Measurements from ENCODE around the gene KRT86.
A peak's percentile ranks its signal among the peaks of the same experiment; 100 is the strongest.
"Not testable (repeated sequence)": the region's sequence is repeated elsewhere in the genome, so short reads cannot be mapped to it uniquely, and the experiment has no call there.

KRT86 gene

DNA sequence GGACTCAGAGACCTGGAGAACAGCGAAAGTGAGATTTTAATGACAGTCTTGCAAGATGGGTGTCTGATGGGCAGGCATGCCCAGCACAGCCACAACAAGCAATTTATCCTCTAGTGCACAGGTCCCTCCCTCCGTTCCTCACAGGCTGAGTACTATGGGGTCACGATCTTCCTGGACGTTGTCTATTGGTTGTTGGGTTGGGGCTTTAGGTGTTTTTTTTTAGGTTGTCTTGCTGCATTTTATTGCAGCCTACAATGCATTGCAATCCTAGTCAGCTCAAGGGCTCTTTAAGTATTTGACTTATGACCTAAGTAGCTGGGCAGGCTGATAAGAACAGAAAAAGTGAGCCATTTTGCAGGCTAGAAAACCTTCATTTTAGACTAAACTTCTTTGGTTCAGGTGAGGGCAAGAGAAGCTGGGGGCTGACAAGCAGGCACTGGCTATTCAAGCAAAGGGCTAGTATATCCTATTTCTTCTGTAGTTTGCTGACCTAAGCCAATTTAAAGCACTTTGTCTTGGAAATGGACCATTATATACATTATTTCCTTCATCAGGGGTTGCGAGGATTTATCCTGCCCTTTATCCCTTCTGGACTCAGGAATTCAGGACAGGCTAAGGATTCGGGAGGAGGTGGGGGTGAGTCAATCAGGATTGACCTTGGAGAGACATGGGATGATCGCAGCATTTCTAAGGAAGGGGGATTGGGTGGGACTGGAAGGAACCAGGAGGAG, 35.4 kb upstream of the KRT86 start:
- DNase-seq (ENCODE audit: low spot score): no peak

DNA sequence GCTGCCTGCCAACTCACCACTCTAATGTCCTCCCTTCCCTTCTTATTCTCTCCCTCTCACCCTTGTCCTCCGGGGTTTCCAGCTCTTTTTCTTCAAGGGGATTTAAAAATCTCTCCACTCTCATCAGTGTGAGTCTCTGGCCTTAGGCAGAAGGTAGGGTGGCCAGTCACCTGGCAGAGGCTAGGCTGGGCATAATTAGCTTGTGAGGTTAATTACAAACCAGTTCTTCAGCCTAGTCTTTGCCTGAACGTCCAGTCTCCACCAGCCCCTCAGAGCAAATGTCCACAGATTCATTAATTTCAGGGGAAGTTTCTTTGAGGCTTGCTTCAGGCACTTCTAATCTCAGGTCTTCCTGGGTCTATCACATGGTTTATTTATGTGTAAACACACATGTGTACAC, 34.7 kb upstream of the KRT86 start:
- DNase-seq (ENCODE audit: low spot score): no peak

DNA sequence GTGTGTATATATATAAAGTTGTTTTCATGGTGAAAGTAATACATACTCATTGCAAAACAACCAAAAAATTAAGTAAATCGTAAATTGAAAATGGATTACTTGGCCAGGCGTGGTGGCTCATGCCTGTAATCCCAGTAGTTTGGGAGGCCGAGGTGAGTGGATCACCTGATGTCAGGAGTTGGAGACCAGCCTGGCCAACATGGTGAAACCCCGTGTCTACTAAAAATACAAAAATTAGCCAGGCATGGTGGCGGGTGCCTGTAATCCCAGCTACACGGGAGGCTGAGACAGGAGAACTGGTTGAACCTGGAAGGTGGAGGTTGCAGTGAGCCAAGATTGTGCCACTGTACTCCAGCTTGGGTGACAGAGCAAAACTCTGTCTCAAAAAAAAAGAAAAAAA, 34.2 kb upstream of the KRT86 start:
- not testable (repeated sequence) for DNase-seq (ENCODE audit: low spot score)

DNA sequence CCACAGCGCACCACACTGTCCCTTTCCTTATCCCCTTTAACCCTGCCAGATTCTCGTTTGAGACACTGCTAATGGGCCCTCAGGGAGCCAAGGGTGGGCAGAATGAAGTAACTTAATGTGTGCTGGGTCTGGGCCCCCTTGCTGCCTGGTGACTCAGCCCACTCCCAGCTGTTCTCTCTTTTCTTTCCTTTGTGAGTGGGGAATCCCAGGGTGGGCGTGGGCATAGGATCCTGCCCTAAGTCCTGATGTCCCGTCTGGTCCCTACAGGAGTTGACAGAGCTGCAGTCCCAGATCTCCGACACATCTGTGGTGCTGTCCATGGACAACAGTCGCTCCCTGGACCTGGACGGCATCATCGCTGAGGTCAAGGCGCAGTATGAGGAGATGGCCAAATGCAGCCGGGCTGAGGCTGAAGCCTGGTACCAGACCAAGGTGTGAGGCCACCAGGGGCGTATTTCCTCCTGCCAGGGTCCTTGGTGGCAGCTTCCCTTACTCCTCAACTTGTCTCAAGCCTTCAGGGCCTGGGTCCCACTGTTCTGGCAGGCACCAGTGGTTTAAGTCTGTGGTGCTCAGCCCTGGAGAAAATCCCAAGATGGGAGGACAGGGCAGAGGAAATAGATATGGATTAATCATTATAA, 33.1 kb upstream of the KRT86 start:
- DNase-seq (ENCODE audit: low spot score): no peak

DNA sequence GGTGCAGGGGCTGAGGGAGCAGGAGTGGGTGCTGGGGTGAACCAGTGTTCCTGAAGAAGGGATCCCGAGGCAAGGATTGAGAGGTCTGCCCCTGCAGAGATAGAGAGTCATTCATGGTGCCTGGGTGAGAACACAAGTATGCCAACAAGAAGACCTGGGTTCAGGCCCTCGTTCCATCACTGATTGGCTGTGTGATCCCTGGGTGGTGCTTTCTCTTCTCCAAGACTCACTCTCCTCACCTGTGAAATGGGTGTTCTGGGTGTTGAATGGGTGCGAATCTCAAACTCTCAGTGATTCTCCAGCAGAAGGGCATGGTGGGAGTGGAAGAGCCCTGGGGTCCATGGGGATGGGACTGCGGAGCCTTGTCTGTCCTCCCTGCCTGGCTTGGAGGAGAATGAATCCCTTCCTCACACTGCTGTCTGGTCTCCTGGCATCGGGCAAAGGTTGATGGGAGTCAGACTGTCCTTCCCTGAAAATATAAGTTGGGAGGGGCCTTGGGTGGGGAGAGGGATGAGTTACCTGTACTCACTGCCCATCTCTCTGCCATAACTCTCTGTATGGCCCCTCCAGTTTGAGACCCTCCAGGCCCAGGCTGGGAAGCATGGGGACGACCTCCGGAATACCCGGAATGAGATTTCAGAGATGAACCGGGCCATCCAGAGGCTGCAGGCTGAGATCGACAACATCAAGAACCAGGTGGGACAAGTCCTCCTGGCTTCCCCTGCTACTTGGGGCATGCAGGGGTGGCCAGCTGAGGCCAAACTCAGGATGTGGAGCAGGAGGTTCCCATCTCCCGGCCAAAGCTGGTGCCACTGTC, 31.8 kb upstream of the KRT86 start:
- no peak for DNase-seq (ENCODE audit: low spot score)

DNA sequence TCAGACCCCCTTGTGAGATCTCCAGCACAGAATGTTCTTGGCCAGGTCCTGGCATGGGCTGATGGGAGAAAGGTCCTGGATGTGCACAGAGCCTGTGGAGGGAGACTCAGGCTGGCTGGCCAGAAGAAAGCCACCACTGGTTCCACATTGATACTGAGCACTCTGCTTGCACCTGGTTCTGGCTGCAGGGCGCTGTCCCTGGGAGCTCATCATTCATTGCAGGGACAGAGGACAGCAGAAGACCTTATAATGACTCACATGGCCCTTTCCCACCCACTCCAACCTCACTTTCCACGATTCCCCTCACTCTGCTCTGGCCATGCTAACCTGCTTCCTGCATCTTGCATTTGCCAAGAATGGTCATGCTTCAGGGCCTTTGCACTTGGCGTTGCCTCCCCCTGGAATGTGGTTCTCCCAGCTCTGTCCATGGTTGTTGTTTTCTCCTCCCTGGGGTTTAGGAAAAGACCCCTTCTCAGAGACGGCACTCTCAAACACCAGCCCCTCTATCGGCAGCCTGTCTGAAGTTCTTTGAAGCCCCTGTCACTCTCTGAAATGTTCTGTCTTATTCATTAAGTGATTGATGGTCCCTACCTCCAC, 31.1 kb upstream of the KRT86 start:
- DNase-seq (ENCODE audit: low spot score): no peak

DNA sequence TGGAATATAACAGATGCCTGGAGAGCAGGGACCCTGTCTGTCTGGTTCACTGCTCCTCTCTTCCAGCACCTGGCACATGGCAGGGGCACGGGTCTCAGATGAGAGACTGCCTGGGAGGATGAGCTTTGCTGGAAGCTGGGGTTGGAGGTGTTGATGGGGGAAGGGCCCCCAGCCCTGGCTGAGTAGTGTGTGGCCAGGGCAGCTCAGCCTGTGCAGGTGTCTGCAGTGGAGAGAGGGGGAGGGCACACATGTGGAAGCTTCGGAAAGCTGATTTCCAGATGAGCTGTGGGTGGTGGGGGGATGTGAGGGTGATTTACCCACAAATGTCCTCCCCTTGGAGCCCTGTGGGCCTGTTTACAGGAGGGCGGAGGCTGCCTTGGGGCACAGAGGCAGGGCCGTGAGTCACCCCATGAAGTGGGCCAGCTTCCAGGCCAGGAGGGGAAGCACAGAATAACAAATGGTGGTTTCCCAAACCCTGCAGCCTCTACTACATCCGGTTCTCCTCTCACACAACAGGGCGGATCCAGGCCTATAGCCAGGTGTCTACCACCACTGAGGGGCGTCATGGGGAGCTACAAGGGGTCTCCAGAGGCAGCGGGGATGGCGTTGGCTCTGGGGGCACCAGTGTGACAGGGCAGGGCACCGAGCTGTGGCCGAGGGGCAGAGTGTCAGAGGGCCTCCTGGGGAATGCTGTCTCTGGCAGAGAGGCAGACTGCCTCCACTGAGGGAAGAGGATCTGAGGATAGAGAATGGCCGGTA, 30.4 kb upstream of the KRT86 start:
- DNase-seq (ENCODE audit: low spot score): peak; percentile 98

DNA sequence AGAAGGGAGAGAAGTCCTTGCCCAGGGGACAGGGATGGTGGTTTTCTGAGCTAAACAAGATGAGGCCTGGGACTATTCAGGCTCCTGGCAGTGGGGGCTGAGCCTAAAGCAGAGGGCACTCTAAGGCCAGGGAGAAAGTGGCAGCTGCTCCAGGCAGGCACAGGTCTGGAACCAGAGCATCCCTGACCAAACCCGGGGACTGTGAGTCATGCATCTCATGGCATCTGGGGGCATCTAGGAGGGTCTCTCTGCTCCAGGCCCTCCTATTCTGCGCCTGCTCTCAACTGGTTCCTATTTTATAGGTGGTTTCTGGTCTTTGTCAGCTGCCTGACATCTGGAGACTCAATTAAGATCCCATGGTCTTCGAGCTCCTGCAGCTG, 29.8 kb upstream of the KRT86 start:
- DNase-seq (ENCODE audit: low spot score): no peak

DNA sequence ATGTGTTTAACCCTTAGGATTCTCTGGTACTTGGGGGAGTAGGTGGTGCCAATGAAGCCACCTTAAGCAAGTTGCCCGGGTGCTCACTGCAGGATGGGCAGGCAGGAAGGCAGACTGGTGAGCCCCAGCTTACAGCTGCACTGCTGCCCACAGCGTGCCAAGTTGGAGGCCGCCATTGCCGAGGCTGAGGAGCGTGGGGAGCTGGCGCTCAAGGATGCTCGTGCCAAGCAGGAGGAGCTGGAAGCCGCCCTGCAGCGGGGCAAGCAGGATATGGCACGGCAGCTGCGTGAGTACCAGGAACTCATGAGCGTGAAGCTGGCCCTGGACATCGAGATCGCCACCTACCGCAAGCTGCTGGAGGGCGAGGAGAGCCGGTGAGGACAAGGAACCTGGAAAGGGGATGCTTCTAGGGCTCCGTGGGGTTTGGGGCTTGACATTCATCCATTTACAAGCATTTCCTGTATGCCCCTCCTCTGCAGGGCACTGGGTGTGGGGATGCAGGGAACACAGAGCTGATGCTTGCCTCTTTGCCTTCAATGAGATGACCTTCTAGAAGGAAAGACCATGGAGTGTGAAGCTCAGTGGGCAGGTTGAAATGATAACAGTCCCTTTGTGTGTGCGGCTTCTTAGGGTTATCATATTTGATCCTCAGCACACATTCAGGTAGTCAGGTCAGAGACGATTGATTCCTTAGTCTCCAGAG, 29.0 kb upstream of the KRT86 start:
- DNase-seq (ENCODE audit: low spot score): no peak

DNA sequence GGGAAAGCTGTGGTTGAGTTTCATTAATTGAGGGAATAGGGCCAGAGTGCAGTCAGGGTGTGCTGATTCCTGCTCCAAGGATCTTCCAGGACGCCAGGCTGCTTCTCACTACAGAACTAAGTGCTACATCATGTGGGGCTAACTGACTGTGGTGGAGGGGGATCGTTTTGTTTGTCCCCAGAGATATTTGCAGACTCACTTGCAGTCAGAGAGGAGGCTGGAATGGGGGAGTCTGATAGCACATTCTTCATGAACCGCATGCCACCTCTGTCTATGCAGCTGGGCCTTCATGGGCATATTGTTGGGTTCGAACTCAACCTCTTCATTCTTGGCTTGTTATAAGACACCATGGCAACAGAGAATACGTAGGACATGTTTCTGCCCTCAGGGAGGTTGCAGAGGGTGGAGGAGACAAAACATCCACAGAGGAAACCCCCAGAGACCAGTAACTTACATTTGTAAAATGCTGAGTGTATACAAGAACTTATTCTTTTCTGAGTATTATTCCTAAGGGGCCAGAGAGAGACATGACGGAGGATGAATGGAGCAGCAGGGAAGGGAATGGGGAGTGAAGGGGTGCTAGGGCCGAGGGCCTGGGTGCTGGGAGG, 28.4 kb upstream of the KRT86 start:
- DNase-seq (ENCODE audit: low spot score): no peak

DNA sequence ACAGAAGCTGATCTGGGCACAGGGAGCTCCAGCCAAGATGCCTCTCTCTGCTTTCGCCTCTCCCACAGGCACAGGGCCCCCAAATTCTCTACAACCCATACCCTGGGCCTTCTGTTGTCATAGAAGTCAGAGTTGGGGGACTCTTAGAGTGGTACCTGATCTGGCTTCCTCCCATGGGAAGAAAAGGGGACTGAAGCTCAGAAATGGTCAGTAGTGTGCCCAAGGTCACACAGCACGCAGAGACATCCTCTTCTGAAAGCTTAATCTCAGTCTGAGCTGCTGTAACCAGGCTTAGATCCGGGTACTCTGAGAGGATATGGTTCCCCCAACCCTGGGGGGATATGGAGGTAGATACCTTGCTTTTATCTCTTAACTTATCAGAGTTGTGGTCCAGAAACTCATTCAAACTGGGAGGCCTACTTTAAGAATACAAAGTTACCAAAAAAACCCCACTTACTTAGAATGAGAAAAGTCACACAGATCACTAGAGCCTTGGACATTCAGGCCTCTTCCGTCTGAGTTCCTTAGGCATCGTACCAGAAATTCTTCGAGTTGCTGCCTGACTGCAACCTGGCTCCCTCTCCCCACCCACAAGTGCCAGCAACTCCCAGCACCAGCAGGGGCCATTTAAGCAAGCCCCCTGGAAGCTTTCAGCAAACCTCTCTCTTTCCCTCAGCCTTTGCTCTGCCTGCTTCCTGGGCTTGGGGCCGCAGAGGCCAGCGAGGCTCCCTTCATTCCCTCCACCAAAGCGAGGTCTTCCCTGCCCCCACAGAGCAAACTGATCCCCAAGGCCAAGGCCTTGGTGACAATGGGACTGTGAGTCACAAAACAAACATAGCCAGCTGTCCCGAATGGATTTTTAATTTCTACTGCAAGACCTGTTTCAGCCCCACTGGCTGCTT, 27.5 kb upstream of the KRT86 start:
- no peak for DNase-seq (ENCODE audit: low spot score)

DNA sequence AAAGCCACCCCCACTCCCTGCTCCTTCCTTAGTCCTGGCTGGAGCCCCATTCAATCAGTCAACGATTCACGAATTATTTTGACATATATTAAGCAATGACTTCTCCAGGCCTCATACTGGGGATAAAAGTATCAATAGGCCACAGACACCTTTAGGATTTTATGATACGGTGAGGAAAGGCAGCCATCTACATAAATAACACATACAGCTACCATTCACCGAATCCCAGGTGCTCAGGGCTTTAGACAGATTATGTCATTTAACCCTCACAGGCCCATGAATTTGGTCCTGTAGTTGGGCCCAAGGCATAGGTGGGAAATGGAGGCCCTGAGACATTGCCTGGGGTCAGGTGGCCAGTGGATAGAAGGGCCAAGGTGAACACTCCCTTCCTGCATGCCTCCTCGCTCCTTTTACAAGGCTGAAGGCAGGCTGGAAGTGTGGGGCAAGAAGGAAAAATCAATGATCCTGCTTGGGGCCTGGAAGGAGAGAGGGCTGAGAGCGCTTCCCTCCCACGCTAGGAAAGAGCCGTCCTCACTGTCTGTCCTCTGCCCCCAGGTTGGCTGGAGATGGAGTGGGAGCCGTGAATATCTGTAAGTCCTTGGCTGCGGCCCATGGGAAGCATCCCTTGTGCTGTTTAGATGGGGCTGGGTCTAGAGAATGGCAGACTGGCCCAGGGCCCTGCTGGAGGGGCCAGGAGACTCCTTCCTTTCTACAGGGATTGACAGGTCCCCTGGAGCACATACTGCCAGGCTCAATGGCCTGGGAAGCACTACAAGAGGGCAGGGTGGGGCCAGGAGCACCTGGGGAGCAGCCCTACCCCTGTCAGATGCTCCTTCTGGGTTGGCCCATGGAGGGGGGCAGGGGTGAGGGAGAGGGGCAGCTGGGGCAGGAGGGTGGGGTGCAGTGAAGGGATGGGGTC, 26.6 kb upstream of the KRT86 start:
- no peak for DNase-seq (ENCODE audit: low spot score)

DNA sequence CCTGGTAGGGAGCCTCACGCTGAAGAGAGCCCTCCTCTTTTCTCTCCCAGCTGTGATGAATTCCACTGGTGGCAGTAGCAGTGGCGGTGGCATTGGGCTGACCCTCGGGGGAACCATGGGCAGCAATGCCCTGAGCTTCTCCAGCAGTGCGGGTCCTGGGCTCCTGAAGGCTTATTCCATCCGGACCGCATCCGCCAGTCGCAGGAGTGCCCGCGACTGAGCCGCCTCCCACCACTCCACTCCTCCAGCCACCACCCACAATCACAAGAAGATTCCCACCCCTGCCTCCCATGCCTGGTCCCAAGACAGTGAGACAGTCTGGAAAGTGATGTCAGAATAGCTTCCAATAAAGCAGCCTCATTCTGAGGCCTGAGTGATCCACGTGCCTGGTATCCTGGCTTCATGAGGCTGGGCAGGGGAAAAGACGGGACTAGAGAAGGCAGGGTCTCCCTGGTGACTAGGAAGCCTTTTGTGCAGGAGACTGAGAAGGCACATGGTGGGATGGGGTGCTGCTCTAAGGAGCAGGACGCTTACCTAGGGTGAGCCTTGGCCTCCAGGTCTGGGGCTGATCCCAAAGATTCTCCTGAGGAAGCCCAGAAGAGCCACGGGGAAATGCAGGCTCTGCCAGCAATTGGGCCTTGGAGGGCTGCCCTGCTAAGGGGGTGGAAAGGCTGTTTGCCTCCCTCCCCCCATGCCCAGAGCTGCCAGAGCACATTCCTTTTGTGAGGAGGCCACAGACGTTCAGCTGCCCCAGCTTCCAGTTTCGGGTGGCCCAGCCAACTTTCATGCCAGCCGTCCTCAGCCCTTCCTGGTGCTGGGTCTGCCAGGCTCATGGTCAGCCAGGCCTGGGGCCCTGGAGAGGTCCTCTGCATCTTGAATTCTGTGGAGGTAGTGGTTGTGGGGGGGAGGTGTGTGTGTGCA, 25.6 kb upstream of the KRT86 start:
- DNase-seq (ENCODE audit: low spot score): no peak

DNA sequence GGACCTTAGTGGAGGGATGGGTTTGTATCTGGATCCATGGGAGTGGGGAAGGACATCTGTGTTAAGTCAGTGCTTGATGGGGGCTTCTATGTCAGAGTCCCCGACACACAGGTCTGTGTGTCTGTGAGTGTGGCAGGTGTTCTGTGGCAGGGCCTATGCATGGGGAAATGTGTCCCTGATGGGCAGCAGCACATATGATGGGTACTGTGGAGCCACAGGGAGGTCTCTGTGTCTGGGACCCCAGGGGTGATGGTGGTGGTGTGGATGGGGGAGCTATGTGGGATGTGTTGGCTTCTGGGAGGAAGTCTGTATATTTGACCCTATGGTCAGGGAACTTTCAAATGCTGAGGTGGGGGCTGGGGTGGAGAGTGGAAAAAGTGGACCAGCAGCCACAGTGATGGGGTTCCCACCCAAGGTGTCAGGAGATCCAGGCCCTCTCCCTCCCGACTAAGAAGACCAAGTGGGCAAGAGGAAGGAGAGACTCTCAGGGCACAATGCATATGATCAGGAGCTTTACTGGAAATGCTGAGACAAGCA, 24.9 kb upstream of the KRT86 start:
- DNase-seq (ENCODE audit: low spot score): no peak

DNA sequence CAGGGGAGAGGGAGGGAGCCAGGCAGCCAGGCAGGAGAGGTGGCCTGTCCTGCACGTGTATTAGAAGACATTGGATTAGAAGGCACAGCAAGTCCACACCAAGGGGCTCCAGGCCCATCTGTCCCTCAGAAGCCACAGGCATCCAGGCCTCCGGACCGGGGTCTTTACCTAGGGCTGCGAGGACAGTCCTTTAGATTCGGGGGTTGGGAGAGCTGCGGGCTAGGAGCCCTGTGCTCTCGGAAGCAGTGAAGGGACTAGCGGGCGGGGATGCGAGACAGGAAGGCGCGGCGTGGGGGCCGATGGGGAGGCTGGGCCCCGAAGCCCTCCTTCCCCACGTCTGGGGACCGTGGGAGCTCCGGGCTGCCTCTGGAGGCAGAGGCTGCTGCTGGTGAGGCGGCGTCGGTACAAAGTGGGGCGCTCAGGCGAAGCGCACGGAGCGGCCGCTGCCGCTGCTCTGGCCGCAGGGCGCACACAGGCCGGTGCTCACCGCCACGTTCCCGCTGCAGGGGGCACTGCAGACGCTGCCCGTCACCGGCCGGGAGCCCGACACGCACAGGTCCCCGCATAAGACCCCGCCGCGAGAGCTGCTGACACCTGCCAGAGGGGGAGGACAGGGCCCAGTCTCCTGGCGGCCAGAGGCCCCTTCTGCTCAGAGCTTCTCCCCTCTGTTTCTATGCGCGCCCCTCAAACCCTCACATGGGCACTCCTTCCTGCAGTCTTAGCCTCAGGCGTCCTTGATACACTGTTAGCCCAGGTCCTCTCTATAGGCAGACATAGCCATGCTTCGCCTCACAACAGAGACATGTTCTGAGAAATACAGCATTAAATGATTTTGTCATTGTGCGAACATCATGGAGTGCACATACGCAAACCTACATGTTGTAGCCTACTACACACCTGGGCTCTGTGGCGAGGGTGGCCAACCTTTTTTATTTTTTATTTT, 24.1 kb upstream of the KRT86 start:
- DNase-seq (ENCODE audit: low spot score): no peak

DNA sequence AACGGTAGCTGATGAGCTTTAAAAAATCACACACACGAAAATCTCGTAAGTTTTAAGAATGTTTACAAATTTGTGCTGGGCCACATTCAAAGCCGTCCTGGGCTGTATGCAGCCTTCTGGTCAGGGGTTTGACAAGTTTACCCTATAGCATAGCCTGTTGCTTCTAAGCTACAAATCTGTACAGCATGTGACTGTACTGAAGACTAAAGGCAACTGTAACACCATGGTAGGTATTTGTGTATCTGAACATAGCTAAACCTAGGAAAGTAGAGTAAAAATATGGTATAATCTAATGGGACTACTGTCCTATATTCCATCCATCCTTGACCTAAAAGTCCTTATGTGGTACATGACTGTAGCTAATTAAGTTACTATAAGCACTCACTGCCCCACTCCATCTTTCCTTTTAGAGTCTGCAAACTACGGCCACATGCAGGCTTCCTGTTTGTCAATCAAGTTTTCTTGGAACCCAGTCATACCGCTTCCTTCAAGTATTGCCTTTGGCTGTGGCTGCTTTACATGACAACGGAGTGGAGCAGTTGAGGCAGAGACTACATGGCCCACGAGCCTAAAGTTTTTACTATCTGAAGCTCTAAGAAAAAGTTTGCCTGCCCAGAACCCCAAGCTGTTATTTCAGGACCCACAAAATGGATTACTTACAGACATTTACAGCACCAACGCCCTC, 22.9 kb upstream of the KRT86 start:
- no peak for DNase-seq (ENCODE audit: low spot score)

Data from AG08395 (cell line).